Smooth muscle cell (in vitro differentiated cells): Measurements from ENCODE around the gene KRTAP10-4. TPM values are rescaled to one million over a fixed set of nuclear protein-coding genes. Genes with fewer than 3 reads are reported as not detected.

Experiments used
- DNase-seq: peaks from one replicate; lab custom pipeline; 2025; ENCODE audit not compliant: unreplicated experiment; lab: John Stamatoyannopoulos, UW
- H2AFZ ChIP-seq: fragments of 200-600 bp; sonication (generic); 2 replicates; pipeline ENCODE4 v1.6.0; 2016; ENCODE audit warnings: antibody characterized with exemption, low read depth, mild to moderate bottlenecking
- H3F3A ChIP-seq: fragments of 200-600 bp; sonication (generic); 2 replicates; pipeline ENCODE4 v1.6.0; 2017; ENCODE audit warnings: antibody characterized with exemption, low read depth
- H3K27ac ChIP-seq: fragments of 200-600 bp; sonication (generic); 2 replicates; pipeline ENCODE4 v1.5.1; 2016; ENCODE audit warnings: low read depth, mild to moderate bottlenecking
- H3K27me3 ChIP-seq: fragments of 200-600 bp; sonication (generic); 2 replicates; pipeline ENCODE4 v1.6.1; 2016; ENCODE audit warnings: low read depth, mild to moderate bottlenecking
- H3K36me3 ChIP-seq: fragments of 200-600 bp; sonication (generic); 2 replicates; pipeline ENCODE4 v1.5.1; 2016; ENCODE audit warnings: low read depth
- H3K4me1 ChIP-seq: fragments of 200-600 bp; sonication (generic); 2 replicates; pipeline ENCODE4 v1.5.1; 2016; ENCODE audit warnings: low read depth
- H3K4me2 ChIP-seq: fragments of 200-600 bp; sonication (generic); 2 replicates; pipeline ENCODE4 v1.6.0; 2016; ENCODE audit warnings: mild to moderate bottlenecking
- H3K4me3 ChIP-seq: fragments of 200-600 bp; sonication (generic); 2 replicates; pipeline ENCODE4 v1.5.1; 2016; ENCODE audit warnings: mild to moderate bottlenecking
- H3K79me2 ChIP-seq: fragments of 200-600 bp; sonication (generic); 2 replicates; pipeline ENCODE4 v1.6.0; 2016; ENCODE audit warnings: low read depth, mild to moderate bottlenecking
- H3K9ac ChIP-seq: fragments of 200-600 bp; sonication (generic); 2 replicates; pipeline ENCODE4 v1.6.0; 2016; ENCODE audit warnings: low read depth
- H3K9me3 ChIP-seq: fragments of 200-600 bp; sonication (generic); replicated peaks from 2 replicates; pipeline ENCODE4 v1.5.1; 2016; ENCODE audit warnings: low read depth
- H4K20me1 ChIP-seq: fragments of 200-600 bp; sonication (generic); 2 replicates; pipeline ENCODE4 v1.6.0; 2016; ENCODE audit warnings: low read depth
- whole genome bisulfite sequencing: methylation state at CpG from one replicate; pipeline ENCODE4 v1.1.7; 2016; ENCODE audit warnings: low lambda C conversion rate; 5-methylcytosine and 5-hydroxymethylcytosine counted together
- polyA plus RNA-seq: library from polyadenylated mRNA; unstranded; fragments of >200 nt; fragmentation: Nextera tagmentation; extraction: Ambion mirVana; gene quantifications from 2 replicates; pipeline ENCODE4 v1.2.1, GENCODE V29; 2016
- total RNA-seq: library from RNA; depleted of rRNA; stranded (reverse); fragments of >200 nt; gene quantifications from 2 replicates; pipeline ENCODE4 v1.2.3, GENCODE V29; 2014
- TF ChIP-seq, protein P1 (sequence below): fragments of 200-600 bp; sonication (generic); IDR thresholded peaks from 2 replicates; pipeline ENCODE4 v1.5.1; 2017; ENCODE audit warnings: borderline replicate concordance, mild to moderate bottlenecking, antibody characterized with exemption; ENCODE audit not compliant: insufficient read depth, poor library complexity, severe bottlenecking

The KRTAP10-4 gene
- total and polyA plus RNA-seq, 2 experiments from 2014 or later: not detected

DNA sequence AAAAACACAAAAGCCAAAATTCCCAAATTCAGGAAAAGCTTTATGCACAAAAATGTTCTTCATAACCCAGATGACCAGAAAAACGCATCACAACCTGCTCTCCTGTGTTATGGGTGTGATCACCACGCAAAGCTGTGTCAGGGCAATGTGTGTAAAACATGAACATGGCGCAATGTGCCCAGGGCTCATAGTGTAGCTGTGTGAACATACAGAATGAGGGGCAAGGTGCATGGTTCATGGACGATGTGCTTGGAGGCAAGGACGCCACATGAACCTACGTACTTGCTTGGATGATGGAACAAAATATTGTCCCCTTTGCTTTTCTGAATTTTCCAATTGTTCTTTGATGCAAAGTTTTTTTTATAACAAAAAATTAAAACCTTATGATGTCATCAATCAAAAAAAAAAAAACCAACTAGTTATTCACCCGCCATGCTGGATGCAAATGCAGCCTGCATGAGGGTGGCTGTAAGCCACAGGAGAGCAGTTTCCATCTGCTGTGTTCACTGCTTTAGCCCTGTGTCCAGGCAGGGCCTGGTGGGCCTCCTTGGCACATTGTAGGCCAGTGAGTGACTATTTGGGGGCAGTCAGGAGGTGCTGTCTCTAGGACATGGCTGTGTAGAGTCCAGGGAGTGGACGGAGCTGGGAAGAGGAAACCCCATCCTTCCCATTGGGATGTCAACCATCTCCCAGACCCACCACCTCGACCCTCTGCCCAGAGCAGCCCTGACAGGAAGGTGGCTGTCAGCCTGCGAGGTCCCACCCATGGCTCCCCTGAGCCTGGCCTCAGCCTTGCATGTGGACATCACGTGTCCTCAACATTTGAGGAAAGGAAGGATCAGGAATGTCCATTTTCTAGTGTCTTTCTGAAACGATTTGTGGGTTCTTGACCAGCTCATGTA, 47.2 kb upstream of the KRTAP10-4 start:
- Histone ChIP-seq H3F3A (no peaks in the 10 kb centered on the region), H3K4me3 (no peak overlapping the region), H3K36me3 (no peaks in the 10 kb centered on the region), H3K9me3 (no peaks in the 10 kb centered on the region), H3K79me2 (no peaks in the 10 kb centered on the region), H3K4me2 (no peak overlapping the region), H3K27me3 (no peaks in the 10 kb centered on the region), H3K9ac (no peak overlapping the region), H2AFZ (no peak overlapping the region), H4K20me1 (no peaks in the 10 kb centered on the region), H3K4me1 (no peaks in the 10 kb centered on the region), H3K27ac (no peak overlapping the region)
- 92% methylated on average over 12 of the region's 12 CpGs for WGBS
- TF ChIP-seq, protein P1, sequence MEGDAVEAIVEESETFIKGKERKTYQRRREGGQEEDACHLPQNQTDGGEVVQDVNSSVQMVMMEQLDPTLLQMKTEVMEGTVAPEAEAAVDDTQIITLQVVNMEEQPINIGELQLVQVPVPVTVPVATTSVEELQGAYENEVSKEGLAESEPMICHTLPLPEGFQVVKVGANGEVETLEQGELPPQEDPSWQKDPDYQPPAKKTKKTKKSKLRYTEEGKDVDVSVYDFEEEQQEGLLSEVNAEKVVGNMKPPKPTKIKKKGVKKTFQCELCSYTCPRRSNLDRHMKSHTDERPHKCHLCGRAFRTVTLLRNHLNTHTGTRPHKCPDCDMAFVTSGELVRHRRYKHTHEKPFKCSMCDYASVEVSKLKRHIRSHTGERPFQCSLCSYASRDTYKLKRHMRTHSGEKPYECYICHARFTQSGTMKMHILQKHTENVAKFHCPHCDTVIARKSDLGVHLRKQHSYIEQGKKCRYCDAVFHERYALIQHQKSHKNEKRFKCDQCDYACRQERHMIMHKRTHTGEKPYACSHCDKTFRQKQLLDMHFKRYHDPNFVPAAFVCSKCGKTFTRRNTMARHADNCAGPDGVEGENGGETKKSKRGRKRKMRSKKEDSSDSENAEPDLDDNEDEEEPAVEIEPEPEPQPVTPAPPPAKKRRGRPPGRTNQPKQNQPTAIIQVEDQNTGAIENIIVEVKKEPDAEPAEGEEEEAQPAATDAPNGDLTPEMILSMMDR: no peak
- DNase-seq: no peak

DNA sequence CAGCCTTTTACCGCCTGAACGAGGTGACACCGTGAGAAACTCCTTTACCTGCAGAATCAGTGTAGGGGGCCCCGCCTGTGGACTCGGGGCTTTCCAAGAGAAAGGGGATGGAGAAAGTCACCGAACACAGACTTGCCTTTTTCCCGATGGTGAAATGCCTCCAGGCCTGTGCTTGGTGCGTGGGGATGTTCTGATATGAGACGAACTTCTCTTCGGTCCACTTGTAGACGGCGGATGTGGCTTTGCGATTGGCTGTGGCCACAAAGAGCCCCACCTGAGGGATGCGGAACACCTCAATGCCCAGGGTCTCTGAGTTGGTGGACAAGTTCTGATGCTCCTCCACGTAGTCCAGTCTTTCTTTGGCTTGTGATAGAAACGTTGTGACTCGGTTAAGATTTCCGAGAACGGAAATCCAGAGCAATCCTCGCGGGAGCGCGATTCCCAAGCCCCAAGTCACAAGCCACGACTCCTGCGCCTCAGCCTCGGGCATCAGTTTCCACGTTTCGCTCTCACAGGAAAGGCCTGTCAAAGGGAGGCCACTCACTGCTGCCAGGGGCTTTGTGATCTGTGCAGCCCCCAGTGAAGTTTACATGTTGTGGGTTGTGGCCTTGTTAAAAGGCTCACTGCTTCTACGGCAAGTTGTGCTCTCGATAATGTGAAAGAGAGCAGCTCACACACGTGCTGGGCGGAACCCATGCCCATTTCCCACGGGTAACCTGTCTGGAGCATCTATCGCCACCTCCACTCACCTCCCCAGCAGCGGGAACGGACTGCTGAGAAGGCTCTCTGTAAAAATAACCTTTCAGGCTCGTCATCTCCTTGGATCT, 46.2 kb upstream of the KRTAP10-4 start:
- no peaks in the 10 kb centered on the region for H3K4me1 ChIP-seq
- H4K20me1 ChIP-seq: no peaks in the 10 kb centered on the region
- H3K79me2 ChIP-seq: no peaks in the 10 kb centered on the region
- no peak overlapping the region for H3K27ac ChIP-seq
- no peak overlapping the region for H3K4me3 ChIP-seq
- DNase-seq: no peak
- H3K9ac ChIP-seq: no peak overlapping the region
- no peak overlapping the region for H3K4me2 ChIP-seq
- H2AFZ ChIP-seq: no peak overlapping the region
- H3F3A ChIP-seq: no peaks in the 10 kb centered on the region
- H3K27me3 ChIP-seq: no peaks in the 10 kb centered on the region
- no peaks in the 10 kb centered on the region for H3K9me3 ChIP-seq
- H3K36me3 ChIP-seq: no peaks in the 10 kb centered on the region
- WGBS: 94% methylated on average over 37 of the region's 37 CpGs
- TF ChIP-seq, protein P1: no peak

GRCh38 chr21:44527983-44528633, 45.4 kb upstream of the KRTAP10-4 start:
- H3K4me3 ChIP-seq: no peak overlapping the region
- TF ChIP-seq, protein P1: no peak
- no peaks in the 10 kb centered on the region for H3F3A ChIP-seq
- H3K79me2 ChIP-seq: no peaks in the 10 kb centered on the region
- WGBS: 90% methylated on average over 18 of the region's 18 CpGs
- H3K4me1 ChIP-seq: no peaks in the 10 kb centered on the region
- H3K27ac ChIP-seq: no peak overlapping the region
- no peak overlapping the region for H3K9ac ChIP-seq
- no peaks in the 10 kb centered on the region for H3K27me3 ChIP-seq
- H3K4me2 ChIP-seq: no peak overlapping the region
- no peaks in the 10 kb centered on the region for H3K36me3 ChIP-seq
- no peaks in the 10 kb centered on the region for H4K20me1 ChIP-seq
- DNase-seq: no peak
- no peak overlapping the region for H2AFZ ChIP-seq
- H3K9me3 ChIP-seq: no peaks in the 10 kb centered on the region
